22Rv1 (cell line): ENCODE measurements around the gene FOXP1.

Source experiments
- CTCF ChIP-seq: fragments of 450-650 bp; IDR thresholded peaks from 2 replicates; pipeline ENCODE4 v1.5.1; 2017; ENCODE audit warnings: mild to moderate bottlenecking
- ZFX ChIP-seq: fragments of 450-650 bp; IDR thresholded peaks from 2 replicates; pipeline ENCODE4 v1.6.1; 2017; ENCODE audit warnings: antibody characterized with exemption, borderline replicate concordance

DNA sequence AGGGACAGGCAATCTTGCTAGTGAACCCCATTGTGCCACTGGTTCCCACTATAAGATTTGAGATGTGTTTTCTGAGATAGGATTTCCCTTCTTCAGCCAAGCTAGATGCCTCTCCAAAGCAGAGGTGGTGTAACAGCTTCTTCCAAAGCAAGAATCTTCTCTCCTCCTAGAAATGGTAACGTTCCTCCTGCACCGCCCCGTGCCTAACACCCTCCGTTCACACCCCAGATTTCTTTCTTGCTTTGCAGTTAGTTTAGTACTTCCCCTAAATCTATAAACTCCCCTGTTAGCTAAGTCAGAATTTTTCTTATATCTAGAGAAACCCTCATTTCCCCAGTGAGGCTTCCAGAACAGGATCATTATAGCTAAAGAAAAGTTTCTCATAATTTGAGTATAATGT lies 653.5 kb downstream of the FOXP1 start:
- TF ChIP-seq CTCF: no peak
- TF ChIP-seq ZFX: no peak
